Measurements from ENCODE around the gene FBXO42. TPM values are rescaled to one million over a fixed set of nuclear protein-coding genes. Genes with fewer than 3 reads are reported as not detected.
A peak's percentile ranks its signal among the peaks of the same experiment; 100 is the strongest.

FBXO42 gene
- total and polyA plus RNA-seq, 10 donors, result 8.6 to 30.2 (median 20.1) TPM

DNA sequence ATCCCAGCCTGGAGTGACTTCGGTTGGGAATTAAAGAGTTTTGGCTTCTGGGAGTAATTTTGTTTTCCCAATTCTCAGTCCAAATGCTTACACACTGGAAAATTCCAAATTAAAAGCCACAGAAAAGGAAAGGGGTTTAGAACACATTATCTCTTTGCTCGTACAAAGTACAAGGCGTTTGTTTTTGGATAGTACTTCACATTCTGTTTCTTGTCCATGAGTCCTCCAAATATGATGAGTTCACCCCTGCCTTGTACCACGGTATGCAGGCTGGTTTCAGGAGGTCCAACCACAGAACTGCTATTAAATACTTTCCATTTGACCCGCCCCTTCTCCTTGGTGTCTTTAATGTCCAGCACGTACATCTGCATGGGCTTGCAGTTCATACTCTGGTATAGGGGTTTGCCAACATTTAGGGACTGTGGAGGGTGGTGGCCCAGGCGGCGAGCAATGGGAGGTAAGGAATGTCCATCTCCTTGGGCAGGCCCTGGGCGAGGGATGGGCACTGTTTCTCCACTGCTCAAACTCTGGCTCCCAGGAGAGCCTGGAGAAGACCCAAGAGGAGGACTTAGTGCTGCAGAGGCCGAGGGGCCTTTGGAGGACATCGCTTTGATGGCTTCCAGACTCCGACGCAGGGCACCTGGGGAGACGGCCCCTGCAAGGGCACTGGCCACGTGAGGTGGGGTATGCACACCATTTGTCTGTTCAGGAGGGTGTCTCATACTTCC is 101.6 kb downstream of the FBXO42 start:
- 88 to 94% (median 92%) methylated on average over 15 of the region's 15 CpGs for WGBS, 5 donors
- intact Hi-C loops (cut with DNase I; ENCODE audit: low total_unique reads), result no loop called here
- DNase-seq, result no peak
- no peaks in the 10 kb centered on the region for H3K9me3 ChIP-seq
- no peak overlapping the region for H3K4me3 ChIP-seq
- H3K27me3 ChIP-seq (replicated peaks in 1 of 7), result no peaks in the 10 kb centered on the region
- peak overlapping the region in 5 of 8 donors; percentile 29 to 67 (median 59) for H3K27ac ChIP-seq
- H3K4me1 ChIP-seq, result peaks cover 11 to 42% (median 22%) of the 10 kb centered on the region in 6 donors
- peaks cover 4 to 88% (median 49%) of the 10 kb centered on the region in 6 donors for H3K36me3 ChIP-seq
- TF ChIP-seq, protein P1, sequence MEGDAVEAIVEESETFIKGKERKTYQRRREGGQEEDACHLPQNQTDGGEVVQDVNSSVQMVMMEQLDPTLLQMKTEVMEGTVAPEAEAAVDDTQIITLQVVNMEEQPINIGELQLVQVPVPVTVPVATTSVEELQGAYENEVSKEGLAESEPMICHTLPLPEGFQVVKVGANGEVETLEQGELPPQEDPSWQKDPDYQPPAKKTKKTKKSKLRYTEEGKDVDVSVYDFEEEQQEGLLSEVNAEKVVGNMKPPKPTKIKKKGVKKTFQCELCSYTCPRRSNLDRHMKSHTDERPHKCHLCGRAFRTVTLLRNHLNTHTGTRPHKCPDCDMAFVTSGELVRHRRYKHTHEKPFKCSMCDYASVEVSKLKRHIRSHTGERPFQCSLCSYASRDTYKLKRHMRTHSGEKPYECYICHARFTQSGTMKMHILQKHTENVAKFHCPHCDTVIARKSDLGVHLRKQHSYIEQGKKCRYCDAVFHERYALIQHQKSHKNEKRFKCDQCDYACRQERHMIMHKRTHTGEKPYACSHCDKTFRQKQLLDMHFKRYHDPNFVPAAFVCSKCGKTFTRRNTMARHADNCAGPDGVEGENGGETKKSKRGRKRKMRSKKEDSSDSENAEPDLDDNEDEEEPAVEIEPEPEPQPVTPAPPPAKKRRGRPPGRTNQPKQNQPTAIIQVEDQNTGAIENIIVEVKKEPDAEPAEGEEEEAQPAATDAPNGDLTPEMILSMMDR (IDR thresholded peaks at IDR 0.05 in 8 of 11, conservative IDR thresholded peaks at IDR 0.05 in 3 of 11), result no peak
- peak; percentile 2 to 51 (median 16) for TF ChIP-seq POLR2AphosphoS5 (IDR thresholded peaks at IDR 0.05)
- TF ChIP-seq POLR2A (IDR thresholded peaks at IDR 0.05), result no peak

DNA sequence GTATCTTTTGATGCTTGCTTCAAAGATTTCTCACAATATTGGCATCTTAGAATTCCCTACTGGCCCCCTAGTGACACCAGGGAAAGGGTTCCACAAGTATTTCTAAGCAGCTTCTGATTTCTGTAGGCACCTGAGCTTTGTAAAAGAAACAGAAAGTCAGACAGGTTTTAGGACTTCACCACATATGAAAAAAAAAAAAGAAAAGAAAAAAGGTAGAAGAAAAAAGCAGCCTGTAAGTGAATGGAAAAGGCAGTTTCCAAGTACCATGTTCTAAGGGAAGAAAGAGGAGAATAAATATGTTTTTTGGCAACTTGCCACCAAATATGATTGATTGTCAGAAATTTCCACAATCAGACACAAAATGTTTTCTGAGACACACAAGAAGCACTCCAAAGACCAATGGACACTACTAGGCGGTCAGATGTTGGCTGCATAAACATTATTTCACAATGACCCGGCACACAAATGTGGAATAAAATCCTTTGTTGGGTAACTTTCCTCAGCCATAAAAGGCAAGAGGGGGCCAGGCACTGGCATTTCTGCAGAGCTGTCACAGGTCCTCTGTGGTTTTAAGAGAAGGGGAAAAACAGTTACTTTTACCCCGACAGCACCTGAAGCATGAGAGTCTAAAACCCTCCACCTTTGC is 102.6 kb downstream of the FBXO42 start:
- H3K27ac ChIP-seq, result peak overlapping the region in 7 of 8 donors; percentile 8 to 67 (median 44)
- DNase-seq, result no peak
- intact Hi-C loops (cut with DNase I; ENCODE audit: low total_unique reads), result loop anchor here (10.0 kb wide), 1 partner anchor 105 kb away; the partner anchor contains the start of gene FBXO42
- TF ChIP-seq POLR2A (IDR thresholded peaks at IDR 0.05) (no peak), POLR2AphosphoS5 (IDR thresholded peaks at IDR 0.05) (peak in 1 of 3 donors; percentile 52)
- H3K36me3 ChIP-seq, result peaks cover 0 to 85% (median 39%) of the 10 kb centered on the region in 6 donors
- 37 to 54% (median 43%) methylated on average over 3 of the region's 3 CpGs for WGBS, 5 donors
- H3K4me3 ChIP-seq, result no peak overlapping the region
- H3K9me3 ChIP-seq, result no peaks in the 10 kb centered on the region
- no peaks in the 10 kb centered on the region for H3K27me3 ChIP-seq (replicated peaks in 1 of 7)
- peaks cover 11 to 42% (median 22%) of the 10 kb centered on the region in 6 donors for H3K4me1 ChIP-seq

DNA sequence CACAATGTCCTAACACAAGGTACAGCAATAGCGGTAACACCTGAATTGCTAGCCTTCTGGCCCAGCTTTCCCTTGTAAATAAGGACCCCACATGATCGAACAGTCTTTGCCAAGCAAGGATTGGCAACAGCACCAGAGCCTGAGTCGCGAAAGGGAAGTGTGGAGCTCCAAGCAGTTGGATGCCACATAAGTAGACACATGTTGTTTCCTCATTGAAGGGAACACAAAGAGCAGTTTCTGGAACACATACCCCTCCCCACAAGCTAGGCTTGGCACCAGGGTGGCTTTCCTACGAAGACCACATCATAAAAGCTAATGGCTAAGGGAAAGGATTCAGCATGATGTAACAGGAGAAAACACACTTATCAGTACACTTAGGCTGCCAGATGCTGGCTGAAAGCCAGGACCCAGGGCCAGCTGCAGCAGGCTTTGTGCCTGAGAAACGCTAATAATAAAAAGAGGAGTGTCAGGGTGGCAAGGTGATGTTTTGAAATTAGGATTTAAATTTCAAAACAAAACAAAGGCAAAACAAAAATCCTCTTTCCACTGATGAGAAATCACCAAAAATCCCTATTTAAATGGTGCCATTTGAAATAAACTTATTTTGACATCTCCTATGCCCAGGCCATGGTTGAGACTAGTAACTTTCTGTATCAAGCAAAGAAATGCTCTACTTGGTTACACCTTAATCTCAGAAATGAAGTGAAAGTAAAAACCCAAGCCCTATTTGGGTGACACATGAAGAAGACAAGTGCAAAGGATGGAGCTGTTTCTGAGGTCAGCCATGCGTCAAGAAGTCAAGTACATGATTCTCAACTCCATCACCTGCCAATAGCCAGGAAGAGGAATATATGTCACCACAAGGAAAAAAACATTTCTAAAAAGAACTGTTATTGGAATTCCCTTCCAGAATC is 103.4 kb downstream of the FBXO42 start:
- TF ChIP-seq POLR2AphosphoS5 (IDR thresholded peaks at IDR 0.05) (no peak), POLR2A (IDR thresholded peaks at IDR 0.05) (no peak)
- TF ChIP-seq, protein P1 (IDR thresholded peaks at IDR 0.05 in 8 of 11, conservative IDR thresholded peaks at IDR 0.05 in 3 of 11), result no peak
- Histone ChIP-seq H3K36me3 (peaks cover 0 to 76% (median 33%) of the 10 kb centered on the region in 6 donors), H3K4me3 (no peak overlapping the region), H3K4me1 (peaks cover 14 to 47% (median 25%) of the 10 kb centered on the region in 6 donors), H3K27ac (peak overlapping the region in 7 of 8 donors; percentile 8 to 67 (median 44)), H3K9me3 (no peaks in the 10 kb centered on the region), H3K27me3 (replicated peaks in 1 of 7) (no peaks in the 10 kb centered on the region)
- intact Hi-C loops (cut with DNase I; ENCODE audit: low total_unique reads), result loop anchor here (10.0 kb wide), 1 partner anchor 106 kb away; the partner anchor contains the start of gene FBXO42
- 27 to 48% (median 40%) methylated on average over 7 of the region's 7 CpGs for WGBS, 5 donors
- no peak for DNase-seq

DNA sequence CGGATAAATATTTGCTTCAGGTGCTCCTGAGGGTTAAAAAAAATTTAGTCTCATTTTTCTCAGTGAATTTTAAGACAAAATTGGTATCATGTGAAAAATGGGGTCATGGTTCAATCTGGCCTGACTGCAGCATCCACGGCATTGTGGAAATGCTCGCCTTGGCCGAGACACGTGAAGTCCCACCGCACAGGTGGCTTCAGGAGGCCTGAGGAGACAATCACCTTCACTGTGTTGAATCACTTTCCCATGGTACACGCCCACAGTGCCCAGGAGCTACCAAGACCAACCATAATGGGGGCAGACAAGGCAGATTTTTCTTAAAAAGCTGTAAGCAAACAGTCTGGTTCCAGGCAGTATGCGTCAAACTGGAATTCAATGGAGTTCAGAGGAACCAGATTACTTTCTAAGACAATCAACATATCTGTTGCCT is 104.3 kb downstream of the FBXO42 start:
- no peak for TF ChIP-seq POLR2A (IDR thresholded peaks at IDR 0.05)
- TF ChIP-seq, protein P1 (IDR thresholded peaks at IDR 0.05 in 8 of 11, conservative IDR thresholded peaks at IDR 0.05 in 3 of 11), result no peak
- TF ChIP-seq POLR2AphosphoS5 (IDR thresholded peaks at IDR 0.05), result no peak
- Histone ChIP-seq H3K4me3 (no peak overlapping the region), H3K27ac (peak overlapping the region in 5 of 8 donors; percentile 35 to 67 (median 59)), H3K36me3 (peaks cover 0 to 68% (median 25%) of the 10 kb centered on the region in 6 donors), H3K27me3 (replicated peaks in 1 of 7) (no peaks in the 10 kb centered on the region), H3K4me1 (peaks cover 14 to 48% (median 25%) of the 10 kb centered on the region in 6 donors), H3K9me3 (no peaks in the 10 kb centered on the region)
- intact Hi-C loops (cut with DNase I; ENCODE audit: low total_unique reads), result loop anchor here (10.0 kb wide), 1 partner anchor 107 kb away; the partner anchor contains the start of gene FBXO42
- WGBS, 5 donors, result 92 to 95% (median 94%) methylated on average over 8 of the region's 8 CpGs
- no peak for DNase-seq

Data from spleen (tissue), 11 donors.